ENCODE data around the gene SUPT5H. TPM values are rescaled to one million over a fixed set of nuclear protein-coding genes. Genes with fewer than 3 reads are reported as not detected.
A peak's percentile ranks its signal among the peaks of the same experiment; 100 is the strongest.

Gene SUPT5H
- total and polyA plus RNA-seq, 2 of the 13 experiments (the other 11 are each of a cell fraction or from before 2014, with no cell fraction given) = 48.2 to 51.7 TPM

DNA sequence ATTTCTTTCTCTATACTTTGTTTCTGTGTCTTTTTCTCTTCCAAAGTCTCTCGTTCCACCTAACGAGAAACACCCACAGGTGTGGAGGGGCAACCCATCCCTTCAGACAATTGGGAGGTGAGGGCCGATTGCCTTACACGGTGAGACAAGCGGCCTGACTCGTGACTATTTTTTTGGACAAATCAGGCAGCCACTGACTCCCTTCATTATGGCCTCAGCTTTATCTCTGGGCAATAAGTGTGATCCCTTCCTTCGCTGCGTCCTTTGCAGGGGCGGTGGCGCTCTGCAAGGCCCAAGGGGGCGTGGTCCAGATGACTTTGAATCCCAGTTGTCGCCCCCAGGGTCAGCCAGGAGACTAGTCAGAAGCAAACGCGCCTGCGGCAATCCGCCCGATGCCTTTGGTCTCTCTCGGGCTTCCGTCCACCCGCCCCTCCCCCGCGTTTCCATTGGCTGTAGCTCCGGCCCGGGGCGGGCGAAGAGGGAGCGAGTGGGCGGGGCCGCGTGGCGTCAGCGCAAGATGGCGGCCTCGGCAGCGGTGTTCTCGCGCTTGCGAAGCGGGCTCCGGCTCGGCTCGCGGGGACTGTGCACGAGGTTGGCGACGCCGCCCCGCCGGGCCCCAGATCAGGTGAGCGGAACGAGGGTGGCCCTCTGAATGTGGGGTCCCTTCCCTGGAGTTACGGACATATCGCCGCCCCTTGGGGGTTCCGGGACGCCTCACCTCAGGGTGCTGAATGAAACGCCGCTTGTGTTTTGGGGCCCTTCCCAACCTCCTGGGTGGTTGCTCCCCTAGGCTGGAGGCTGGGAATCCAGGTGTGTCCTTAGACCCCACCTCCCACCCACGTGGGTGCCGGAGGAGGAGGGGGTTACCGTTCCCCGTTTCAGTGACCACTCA is 35.2 kb downstream of the SUPT5H start, which contains the start of gene TIMM50 (continued):
- TF ChIP-seq, protein P1, sequence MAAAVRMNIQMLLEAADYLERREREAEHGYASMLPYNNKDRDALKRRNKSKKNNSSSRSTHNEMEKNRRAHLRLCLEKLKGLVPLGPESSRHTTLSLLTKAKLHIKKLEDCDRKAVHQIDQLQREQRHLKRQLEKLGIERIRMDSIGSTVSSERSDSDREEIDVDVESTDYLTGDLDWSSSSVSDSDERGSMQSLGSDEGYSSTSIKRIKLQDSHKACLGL (CRISPR knock-in tag; IDR thresholded peaks at IDR 0.05) = 0 out of 2 replicates have a peak, but pooled peaks have one; percentile 59
- TF ChIP-seq MAF1 (CRISPR knock-in tag; IDR thresholded peaks at IDR 0.05; ENCODE audit: borderline replicate concordance) = peak; percentile 58; the same call in 1 of the 2 replicates
- TF ChIP-seq NCOR1 (IDR thresholded peaks at IDR 0.05; ENCODE audit: borderline replicate concordance, low read length) = peak; percentile 26; the same call in 1 of the 2 replicates
- no peak for TF ChIP-seq ZNF367 (CRISPR knock-in tag; IDR thresholded peaks at IDR 0.05; ENCODE audit: borderline replicate concordance)
- no peak for TF ChIP-seq FOSL1 (CRISPR knock-in tag; IDR thresholded peaks at IDR 0.05; ENCODE audit: borderline replicate concordance)
- TF ChIP-seq, protein P2, sequence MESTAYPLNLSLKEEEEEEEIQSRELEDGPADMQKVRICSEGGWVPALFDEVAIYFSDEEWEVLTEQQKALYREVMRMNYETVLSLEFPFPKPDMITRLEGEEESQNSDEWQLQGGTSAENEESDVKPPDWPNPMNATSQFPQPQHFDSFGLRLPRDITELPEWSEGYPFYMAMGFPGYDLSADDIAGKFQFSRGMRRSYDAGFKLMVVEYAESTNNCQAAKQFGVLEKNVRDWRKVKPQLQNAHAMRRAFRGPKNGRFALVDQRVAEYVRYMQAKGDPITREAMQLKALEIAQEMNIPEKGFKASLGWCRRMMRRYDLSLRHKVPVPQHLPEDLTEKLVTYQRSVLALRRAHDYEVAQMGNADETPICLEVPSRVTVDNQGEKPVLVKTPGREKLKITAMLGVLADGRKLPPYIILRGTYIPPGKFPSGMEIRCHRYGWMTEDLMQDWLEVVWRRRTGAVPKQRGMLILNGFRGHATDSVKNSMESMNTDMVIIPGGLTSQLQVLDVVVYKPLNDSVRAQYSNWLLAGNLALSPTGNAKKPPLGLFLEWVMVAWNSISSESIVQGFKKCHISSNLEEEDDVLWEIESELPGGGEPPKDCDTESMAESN (CRISPR knock-in tag; conservative IDR thresholded peaks at IDR 0.05) = peak; percentile 74; the same call in 1 of the 2 replicates
- TF ChIP-seq, protein P3, sequence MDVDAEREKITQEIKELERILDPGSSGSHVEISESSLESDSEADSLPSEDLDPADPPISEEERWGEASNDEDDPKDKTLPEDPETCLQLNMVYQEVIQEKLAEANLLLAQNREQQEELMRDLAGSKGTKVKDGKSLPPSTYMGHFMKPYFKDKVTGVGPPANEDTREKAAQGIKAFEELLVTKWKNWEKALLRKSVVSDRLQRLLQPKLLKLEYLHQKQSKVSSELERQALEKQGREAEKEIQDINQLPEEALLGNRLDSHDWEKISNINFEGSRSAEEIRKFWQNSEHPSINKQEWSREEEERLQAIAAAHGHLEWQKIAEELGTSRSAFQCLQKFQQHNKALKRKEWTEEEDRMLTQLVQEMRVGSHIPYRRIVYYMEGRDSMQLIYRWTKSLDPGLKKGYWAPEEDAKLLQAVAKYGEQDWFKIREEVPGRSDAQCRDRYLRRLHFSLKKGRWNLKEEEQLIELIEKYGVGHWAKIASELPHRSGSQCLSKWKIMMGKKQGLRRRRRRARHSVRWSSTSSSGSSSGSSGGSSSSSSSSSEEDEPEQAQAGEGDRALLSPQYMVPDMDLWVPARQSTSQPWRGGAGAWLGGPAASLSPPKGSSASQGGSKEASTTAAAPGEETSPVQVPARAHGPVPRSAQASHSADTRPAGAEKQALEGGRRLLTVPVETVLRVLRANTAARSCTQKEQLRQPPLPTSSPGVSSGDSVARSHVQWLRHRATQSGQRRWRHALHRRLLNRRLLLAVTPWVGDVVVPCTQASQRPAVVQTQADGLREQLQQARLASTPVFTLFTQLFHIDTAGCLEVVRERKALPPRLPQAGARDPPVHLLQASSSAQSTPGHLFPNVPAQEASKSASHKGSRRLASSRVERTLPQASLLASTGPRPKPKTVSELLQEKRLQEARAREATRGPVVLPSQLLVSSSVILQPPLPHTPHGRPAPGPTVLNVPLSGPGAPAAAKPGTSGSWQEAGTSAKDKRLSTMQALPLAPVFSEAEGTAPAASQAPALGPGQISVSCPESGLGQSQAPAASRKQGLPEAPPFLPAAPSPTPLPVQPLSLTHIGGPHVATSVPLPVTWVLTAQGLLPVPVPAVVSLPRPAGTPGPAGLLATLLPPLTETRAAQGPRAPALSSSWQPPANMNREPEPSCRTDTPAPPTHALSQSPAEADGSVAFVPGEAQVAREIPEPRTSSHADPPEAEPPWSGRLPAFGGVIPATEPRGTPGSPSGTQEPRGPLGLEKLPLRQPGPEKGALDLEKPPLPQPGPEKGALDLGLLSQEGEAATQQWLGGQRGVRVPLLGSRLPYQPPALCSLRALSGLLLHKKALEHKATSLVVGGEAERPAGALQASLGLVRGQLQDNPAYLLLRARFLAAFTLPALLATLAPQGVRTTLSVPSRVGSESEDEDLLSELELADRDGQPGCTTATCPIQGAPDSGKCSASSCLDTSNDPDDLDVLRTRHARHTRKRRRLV (CRISPR knock-in tag; IDR thresholded peaks at IDR 0.05) = no peak
- no peak for TF ChIP-seq ISX (CRISPR knock-in tag; conservative IDR thresholded peaks at IDR 0.05)
- TF ChIP-seq PITX1 (CRISPR knock-in tag; IDR thresholded peaks at IDR 0.05) = peak; percentile 77; the same call in 1 of the 2 replicates
- TF ChIP-seq NR1H2 (CRISPR knock-in tag; IDR thresholded peaks at IDR 0.05; ENCODE audit: borderline replicate concordance, low read depth) = no peak
- 0 out of 2 replicates have a peak, but pooled peaks have one; percentile 30 for TF ChIP-seq IRX3 (CRISPR knock-in tag; IDR thresholded peaks at IDR 0.05; ENCODE audit: borderline replicate concordance, low read depth)
- peak; percentile 74; the same call in 1 of the 2 replicates for TF ChIP-seq ZFP1 (CRISPR knock-in tag; IDR thresholded peaks at IDR 0.05)
- TF ChIP-seq ZZZ3 (CRISPR knock-in tag; IDR thresholded peaks at IDR 0.05; ENCODE audit: borderline replicate concordance) = no peak; the same call in 1 of the 2 replicates
- TF ChIP-seq, protein P4, sequence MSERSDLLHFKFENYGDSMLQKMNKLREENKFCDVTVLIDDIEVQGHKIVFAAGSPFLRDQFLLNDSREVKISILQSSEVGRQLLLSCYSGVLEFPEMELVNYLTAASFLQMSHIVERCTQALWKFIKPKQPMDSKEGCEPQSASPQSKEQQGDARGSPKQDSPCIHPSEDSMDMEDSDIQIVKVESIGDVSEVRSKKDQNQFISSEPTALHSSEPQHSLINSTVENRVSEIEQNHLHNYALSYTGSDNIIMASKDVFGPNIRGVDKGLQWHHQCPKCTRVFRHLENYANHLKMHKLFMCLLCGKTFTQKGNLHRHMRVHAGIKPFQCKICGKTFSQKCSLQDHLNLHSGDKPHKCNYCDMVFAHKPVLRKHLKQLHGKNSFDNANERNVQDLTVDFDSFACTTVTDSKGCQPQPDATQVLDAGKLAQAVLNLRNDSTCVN (CRISPR knock-in tag; IDR thresholded peaks at IDR 0.05; ENCODE audit: borderline replicate concordance) = 0 out of 2 replicates have a peak, but pooled peaks have one; percentile 10
- TF ChIP-seq ZNF644 (CRISPR knock-in tag; IDR thresholded peaks at IDR 0.05; ENCODE audit: low read depth) = no peak
- peak; percentile 96 for TF ChIP-seq MXD4 (CRISPR knock-in tag; IDR thresholded peaks at IDR 0.05)
- no peak for TF ChIP-seq MAFF (IDR thresholded peaks at IDR 0.05; ENCODE audit: low read depth, low read length)
- TF ChIP-seq ZNF766 (CRISPR knock-in tag; IDR thresholded peaks at IDR 0.05; ENCODE audit: borderline replicate concordance) = peak; percentile 28; the same call in 1 of the 2 replicates
- TF ChIP-seq, protein P5, sequence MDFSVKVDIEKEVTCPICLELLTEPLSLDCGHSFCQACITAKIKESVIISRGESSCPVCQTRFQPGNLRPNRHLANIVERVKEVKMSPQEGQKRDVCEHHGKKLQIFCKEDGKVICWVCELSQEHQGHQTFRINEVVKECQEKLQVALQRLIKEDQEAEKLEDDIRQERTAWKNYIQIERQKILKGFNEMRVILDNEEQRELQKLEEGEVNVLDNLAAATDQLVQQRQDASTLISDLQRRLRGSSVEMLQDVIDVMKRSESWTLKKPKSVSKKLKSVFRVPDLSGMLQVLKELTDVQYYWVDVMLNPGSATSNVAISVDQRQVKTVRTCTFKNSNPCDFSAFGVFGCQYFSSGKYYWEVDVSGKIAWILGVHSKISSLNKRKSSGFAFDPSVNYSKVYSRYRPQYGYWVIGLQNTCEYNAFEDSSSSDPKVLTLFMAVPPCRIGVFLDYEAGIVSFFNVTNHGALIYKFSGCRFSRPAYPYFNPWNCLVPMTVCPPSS (IDR thresholded peaks at IDR 0.05) = no peak
